GM21619 (cell line): ENCODE results near the gene TCTA.
A peak's percentile ranks its signal among the peaks of the same experiment; 100 is the strongest.

Source experiments
- ATAC-seq: cut with Tn5 transposase; IDR thresholded peaks from one replicate; pipeline ENCODE4 v1.9.1; 2021; ENCODE audit not compliant: unreplicated experiment

Gene TCTA

GRCh38 chr3:49410066-49410845 is 2.0 kb upstream of the TCTA start:
- no peak for ATAC-seq

GRCh38 chr3:49410846-49411534 is 1.2 kb upstream of the TCTA start:
- ATAC-seq, result no peak

GRCh38 chr3:49411535-49411967 is 672 bp upstream of the TCTA start:
- ATAC-seq, result peak; percentile 23

GRCh38 chr3:49412632-49413337 is 562 bp downstream of the TCTA start:
- ATAC-seq, result no peak

- no peak for ATAC-seq
Observed at GRCh38 chr3:49413338-49413734, 1.1 kb downstream of the TCTA start.

GRCh38 chr3:49414753-49415152 is 2.5 kb downstream of the TCTA start:
- ATAC-seq, result no peak

- ATAC-seq, result no peak
Observed at GRCh38 chr3:49415931-49416601, 3.8 kb downstream of the TCTA start.

- no peak for ATAC-seq
Observed at GRCh38 chr3:49416867-49417266, 4.6 kb downstream of the TCTA start.

- ATAC-seq, result no peak
Observed at GRCh38 chr3:49417516-49418120, 5.4 kb downstream of the TCTA start.

GRCh38 chr3:49421890-49422378 is 9.7 kb downstream of the TCTA start:
- ATAC-seq, result no peak

GRCh38 chr3:49422379-49423248 is 10.4 kb downstream of the TCTA start, which contains the start of gene AMT:
TSS of gene AMT (minus strand) at chr3:49422473. CDS start at chr3:49422450, 23 bp downstream.
- ATAC-seq, result no peak

GRCh38 chr3:49424816-49425215 is 12.6 kb downstream of the TCTA start:
- no peak for ATAC-seq

- no peak for ATAC-seq
Observed at GRCh38 chr3:49427586-49427985, 15.4 kb downstream of the TCTA start.

GRCh38 chr3:49428752-49429080 is 16.5 kb downstream of the TCTA start:
- ATAC-seq, result no peak

GRCh38 chr3:49434731-49435130 is 22.5 kb downstream of the TCTA start:
- no peak for ATAC-seq

- no peak for ATAC-seq
Observed at GRCh38 chr3:49445391-49445790, 33.2 kb downstream of the TCTA start.

- no peak for ATAC-seq
Observed at GRCh38 chr3:49453621-49454020, 41.4 kb downstream of the TCTA start.

- ATAC-seq, result no peak
Observed at GRCh38 chr3:49454458-49454857, 42.2 kb downstream of the TCTA start.

GRCh38 chr3:49454898-49455681 is 42.9 kb downstream of the TCTA start:
- ATAC-seq, result no peak
